ENCODE measurements around the gene OPN1SW.

The OPN1SW gene

GRCh38 chr7:128792471-128793180 lies 17.0 kb upstream of the OPN1SW start:
- peak; percentile 57 for DNase-seq

GRCh38 chr7:128791972-128792327 lies 16.4 kb upstream of the OPN1SW start:
- DNase-seq: peak; percentile 17

- DNase-seq: peak; percentile 68
These were observed 15.8 kb upstream of the OPN1SW start, which contains the start of gene CCDC136 for GRCh38 chr7:128791121-128791971. TSS of gene CCDC136 (plus strand) at chr7:128791968. CDS start at chr7:128792412, 444 bp downstream.

GRCh38 chr7:128790315-128791041 lies 14.9 kb upstream of the OPN1SW start:
- no peak for DNase-seq

DNA sequence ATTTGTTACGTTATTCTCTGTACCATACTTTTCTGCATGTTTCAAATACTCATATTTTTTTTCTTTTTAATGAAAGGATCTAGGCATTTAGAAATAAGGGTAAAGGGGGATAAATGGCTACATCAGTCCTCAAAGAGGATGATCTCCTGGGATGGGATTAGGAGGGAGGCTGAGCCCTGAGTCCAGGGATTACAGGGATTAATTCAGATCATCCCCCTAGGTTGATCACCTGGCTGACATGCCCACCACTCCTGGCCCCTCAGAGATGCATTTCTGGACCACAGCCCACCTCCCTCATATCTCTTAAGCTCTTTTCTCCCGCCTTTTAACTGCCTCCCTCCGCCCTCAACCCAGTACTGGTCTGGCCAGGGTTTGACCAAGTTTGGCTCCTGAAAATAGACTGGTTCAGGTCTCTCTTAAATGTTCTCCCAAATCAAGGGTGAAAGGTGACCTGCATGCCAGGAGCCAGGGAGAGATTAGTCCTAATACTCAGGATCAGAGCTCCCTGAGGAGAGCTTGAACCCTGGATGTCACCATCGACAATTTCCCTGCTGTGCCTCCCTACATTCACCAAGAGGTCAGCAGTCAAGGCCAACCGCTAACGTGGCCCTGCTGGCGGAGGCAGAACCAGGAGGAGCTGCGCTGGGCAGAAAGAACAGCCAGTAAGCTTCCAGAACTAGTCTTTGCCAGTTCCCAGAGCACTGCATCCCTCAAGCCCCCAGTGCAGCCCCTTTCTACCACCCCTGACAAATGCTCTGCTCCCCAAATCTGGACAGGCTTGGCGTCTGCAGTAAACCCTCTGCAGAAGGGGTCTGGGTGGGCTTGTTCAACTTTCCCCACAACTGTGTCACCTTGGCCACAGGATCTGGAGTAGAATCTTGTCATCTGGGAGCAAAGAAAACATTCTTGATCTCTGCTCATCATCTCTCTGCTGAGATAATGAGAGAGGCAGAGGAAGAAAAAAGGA lies 13.1 kb upstream of the OPN1SW start:
- DNase-seq: peak; percentile 94

DNA sequence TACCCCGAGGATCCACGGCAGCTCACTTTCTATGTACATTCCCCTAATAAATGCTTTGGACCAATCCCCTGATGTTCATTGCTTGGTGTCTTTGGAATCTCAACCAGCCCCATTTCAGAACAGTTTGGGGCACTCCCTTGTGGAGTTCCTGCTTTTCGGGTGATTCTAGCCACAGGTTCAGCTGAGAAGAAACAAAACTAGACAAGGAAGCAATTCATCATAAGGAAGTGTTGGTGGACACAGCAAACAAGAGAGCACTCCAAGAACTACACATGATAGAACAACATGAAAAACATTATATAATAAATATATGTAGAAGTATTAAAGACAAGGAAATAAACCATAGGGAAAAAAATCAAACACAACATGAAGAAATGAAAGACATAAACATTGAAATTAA lies 10.1 kb upstream of the OPN1SW start:
- no peak for DNase-seq

DNA sequence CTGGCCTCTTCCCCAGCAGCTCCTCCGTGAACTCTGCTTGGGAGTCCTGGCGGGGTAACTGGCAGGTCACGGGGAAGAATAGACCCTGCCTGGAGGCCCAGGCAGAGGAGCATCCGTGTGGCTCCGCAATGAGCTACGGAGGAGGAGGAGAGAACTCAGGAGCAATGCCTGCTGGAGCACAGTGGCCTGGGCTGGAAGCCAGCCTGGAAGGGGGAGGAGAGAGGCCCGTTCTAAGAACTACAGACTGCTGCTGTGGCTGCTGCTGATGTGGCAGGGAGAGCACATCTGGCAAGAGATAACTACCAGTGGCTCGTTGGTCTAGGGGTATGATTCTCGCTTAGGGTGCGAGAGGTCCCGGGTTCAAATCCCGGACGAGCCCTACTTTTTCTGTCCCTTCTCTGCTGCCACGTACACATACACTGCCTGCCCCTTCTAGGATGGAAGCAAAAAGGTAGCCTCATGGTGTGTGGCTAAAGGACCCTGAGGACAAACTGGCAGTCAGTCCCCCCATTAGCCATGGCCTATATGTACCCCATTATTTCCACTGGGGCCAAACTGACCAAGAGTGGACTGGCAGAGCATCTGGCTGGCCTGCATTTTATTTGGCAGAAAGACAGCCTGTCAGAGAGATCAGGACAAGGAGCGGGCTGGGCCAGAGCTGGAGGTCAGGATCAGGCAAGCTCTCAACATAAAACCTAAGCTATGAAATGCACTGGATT lies 7.7 kb upstream of the OPN1SW start:
- DNase-seq: peak; percentile 40

DNA sequence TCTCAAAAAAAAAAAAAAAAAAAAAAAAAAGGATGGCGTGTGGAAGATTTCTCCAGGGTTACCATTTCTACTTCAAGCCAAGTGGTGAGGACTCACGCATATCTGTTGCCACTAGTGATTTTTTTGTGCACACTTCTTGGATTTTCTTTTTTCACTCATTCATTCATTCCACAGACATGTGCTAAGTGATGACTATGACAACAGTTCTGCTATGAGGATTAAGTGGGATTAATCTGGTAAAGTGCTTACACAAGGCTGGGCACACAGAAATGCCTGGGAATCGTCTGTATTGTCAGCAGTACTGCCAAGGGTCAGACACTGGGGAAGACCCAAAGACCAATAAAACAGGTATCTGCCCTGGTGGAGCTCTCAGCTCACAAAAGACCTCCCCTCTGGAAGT lies 6.3 kb upstream of the OPN1SW start:
- peak; percentile 62 for DNase-seq

DNA sequence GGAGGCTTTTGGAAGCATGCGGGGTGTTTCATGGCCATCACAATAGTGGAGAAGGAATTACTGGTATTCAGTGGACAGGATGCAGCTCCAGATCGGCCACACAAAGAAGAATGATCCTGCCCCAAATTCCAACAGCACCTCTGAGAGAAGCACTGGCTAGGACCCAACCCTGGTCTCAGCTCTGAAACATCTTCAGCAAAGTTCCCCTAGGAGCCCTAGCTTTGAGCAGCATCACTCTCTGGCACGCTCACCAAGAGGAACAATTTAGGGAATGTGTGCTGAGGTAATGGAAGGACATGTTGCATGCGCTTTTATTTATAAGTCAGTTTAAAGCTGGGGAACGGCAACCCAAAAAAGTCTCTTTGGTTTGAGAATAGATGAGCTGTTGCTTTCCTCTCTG lies 5.5 kb upstream of the OPN1SW start:
- no peak for DNase-seq

- DNase-seq: no peak
These were observed 3.4 kb upstream of the OPN1SW start for GRCh38 chr7:128778946-128779345.

DNA sequence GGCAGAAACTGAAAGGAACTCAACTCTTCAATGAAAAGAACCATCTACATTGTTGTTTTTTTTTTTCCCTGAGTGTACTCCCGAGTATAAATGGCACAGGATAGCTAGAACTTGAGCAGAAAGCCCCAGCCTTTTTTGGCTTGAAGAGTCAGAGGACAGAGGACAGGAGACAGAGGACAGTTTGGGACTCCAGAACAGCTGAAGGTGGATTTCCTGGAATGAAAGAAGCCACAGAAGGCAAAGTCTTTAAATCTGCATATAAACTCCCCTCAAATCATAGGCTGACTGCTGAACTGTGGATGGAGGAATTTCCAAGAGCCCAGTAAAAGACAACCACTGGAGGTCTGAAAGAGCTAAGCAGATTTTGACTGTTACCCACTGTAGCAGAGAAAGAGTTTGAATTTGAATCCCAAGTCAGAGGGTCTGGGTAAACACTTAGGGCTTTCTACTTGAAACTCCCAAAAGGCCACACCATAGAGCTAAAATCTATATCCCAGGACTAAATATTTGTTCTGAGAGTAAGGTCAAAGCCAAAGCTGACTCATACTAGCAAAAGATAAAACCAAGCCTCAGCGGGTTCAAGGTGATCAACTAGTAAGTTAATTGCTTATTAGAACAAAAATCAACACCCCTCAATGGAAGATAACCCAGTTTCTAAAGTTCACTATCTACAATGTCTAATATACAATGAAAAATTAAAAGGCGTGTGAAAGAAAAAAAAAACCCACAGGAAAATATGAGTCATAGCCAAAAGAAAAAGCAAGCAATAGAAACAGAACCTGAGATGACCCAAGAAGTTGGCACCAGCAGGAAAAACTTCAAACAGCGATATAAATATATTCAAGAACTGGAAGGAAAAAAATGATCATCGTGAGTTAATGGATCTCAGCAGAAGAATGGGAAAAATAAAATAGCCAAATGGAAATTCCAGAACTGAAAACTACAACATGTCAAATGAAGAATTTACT lies 1.8 kb upstream of the OPN1SW start:
- no peak for DNase-seq

- no peak for DNase-seq
These were observed 673 bp downstream of the OPN1SW start for GRCh38 chr7:128774921-128775320.

DNA sequence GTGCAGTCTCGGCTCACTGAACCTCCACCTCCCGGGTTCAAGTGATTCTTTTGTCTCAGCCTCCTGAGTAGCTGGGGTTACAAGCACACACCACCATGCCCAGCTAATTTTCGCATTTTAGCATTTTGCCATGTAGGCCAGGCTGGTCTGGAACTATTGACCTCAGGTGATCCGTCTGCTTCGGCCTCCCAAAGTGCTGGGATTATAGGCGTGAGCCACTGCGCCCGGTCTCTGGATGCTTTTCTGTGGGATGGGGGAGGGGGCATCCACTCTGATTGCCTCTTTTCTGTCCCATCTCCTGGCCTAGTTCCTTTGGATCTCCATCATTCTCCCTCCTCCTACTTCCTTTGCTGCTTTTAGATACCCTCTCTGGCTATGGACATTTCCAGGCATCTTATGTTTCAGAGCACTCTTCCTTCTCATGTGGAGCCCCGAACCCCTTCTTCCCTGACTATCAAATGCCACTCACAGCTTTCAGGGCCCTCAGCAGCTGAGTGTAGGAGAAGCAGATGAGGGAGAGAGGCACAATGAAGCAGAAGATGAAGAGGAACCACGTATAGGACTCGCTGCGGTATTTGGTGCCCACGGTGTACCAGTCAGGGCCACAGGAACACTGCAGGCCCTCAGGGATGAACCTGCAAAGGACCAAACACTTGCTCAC lies 1.4 kb downstream of the OPN1SW start:
- DNase-seq: no peak

- DNase-seq: no peak
These were observed 2.0 kb downstream of the OPN1SW start for GRCh38 chr7:128773604-128774003.

DNA sequence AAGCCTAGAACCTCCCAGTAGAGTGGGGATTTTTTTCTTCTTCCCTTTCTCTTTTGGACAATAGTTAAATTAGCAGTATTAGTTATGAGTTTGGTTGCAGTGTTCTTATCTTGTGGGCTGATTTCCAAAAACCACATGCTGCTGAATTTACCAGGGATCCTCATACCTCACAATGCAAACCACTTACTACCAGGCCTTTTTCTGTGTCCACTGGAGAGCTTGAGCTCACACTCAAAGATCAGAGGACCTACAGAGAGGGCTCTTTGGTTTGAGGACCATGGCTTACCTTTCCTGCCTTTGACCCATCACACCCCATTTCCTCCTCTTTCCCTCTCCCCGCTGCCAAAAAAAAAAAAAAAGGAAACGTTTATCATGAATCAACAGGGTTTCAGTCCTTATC lies 5.4 kb downstream of the OPN1SW start:
- DNase-seq: no peak

DNA sequence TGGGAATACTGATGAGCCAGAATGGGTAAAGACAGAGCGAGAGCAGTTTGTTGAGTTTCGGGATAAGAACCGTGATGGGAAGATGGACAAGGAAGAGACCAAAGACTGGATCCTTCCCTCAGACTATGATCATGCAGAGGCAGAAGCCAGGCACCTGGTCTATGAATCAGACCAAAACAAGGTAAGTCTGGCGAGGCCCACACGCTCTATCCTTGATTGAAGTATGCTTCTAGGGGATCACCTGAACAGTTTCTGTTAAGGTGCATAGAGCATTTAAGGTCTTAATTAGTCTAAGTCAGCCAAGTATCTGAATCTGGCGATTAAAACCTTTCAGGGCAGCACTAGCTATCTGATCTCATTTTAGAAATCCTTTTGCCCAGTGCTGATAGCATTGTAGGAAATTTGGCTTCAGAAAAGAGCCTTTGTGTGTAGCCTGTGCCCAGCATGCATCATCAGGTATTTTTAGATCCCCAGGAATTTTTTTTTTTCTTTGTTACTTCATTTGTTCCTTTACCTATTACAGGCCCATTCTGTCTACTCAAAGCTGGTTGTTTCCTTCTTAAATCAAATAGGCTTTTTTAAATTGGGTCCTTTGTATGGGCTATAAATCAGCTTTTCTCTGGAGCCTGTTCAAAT lies 8.0 kb downstream of the OPN1SW start:
- no peak for DNase-seq

GRCh38 chr7:128763541-128763940 lies 12.1 kb downstream of the OPN1SW start:
- DNase-seq: no peak

DNA sequence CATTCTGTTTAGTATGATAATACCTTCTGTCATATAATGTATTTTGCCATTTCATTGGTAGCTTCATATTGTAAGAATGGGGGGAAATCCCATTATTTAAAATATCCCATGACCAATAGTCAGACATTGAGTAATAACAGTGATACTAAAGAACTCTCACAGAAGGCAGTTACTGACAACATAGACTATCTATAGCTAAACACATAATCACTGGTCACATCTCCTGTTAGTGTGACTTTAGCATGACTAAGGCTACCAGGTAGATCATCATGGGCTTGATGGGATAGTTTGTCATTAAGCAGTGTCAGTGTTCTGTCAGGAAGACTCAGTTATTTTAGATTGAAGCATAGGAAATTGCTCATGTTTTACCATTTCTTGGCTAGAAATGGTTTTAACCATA lies 16.4 kb downstream of the OPN1SW start:
- DNase-seq: no peak

DNA sequence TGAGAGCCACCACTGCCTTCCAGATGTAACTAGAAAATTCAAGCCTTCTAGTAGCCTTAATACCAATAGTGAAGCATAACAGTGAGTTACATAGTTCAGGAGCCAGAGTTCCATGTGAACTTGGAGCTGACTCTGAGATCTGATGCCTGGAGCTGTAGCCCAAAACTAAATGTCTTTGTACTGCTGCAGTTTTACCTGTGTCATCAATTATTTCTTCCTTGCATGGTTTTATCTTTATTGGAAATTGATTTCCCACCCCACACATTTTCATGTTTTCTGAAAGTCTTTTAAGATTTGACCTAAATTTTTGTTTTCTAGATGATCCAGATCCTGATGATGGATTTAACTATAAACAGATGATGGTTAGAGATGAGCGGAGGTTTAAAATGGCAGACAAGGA lies 17.0 kb downstream of the OPN1SW start:
- no peak for DNase-seq
